Activated T-cell treated with anti-CD3 and anti-CD28 coated beads, Interleukin-2, amount 50 U/mL, for 24 hours (primary cell): ENCODE data around the gene HTR6.
"Not testable (repeated sequence)": the region's sequence is repeated elsewhere in the genome, so short reads cannot be mapped to it uniquely, and the experiment has no call there.

ENCODE experiments used
- DNase-seq: peaks from one replicate; pipeline ENCODE4 v3.0.0-alpha.2; 2020
- H3K27ac Mint-ChIP-seq: 2 replicates; pipeline ENCODE4 v1.8.0; 2020; ENCODE audit warnings: mild to moderate bottlenecking, mixed read lengths
- H3K27me3 Mint-ChIP-seq: 2 replicates; pipeline ENCODE4 v1.8.0; 2020; ENCODE audit warnings: mixed read lengths
- H3K36me3 Mint-ChIP-seq: 2 replicates; pipeline ENCODE4 v1.8.0; 2020; ENCODE audit warnings: low read depth, mixed read lengths
- H3K4me1 Mint-ChIP-seq: 2 replicates; pipeline ENCODE4 v1.8.0; 2020; ENCODE audit warnings: low read depth, mixed read lengths
- H3K4me3 Mint-ChIP-seq: 2 replicates; pipeline ENCODE4 v1.8.0; 2020; ENCODE audit warnings: mild to moderate bottlenecking, moderate library complexity, mixed read lengths
- H3K9me3 Mint-ChIP-seq: 2 replicates; pipeline ENCODE4 v1.8.0; 2020; ENCODE audit warnings: mixed read lengths

HTR6 gene

GRCh38 chr1:19630720-19631395 is 33.8 kb upstream of the HTR6 start:
- Mint-ChIP-seq H3K36me3 (peaks cover 39% of the 10 kb centered on the region), H3K9me3 (no peaks in the 10 kb centered on the region), H3K27me3 (no peaks in the 10 kb centered on the region), H3K4me1 (no peaks in the 10 kb centered on the region), H3K27ac (no peak overlapping the region), H3K4me3 (no peak overlapping the region)
- DNase-seq = no peak

- H3K27ac Mint-ChIP-seq = no peak overlapping the region
- no peaks in the 10 kb centered on the region for H3K4me1 Mint-ChIP-seq
- peaks cover 26% of the 10 kb centered on the region for H3K36me3 Mint-ChIP-seq
Observed at GRCh38 chr1:19632211-19632610, 32.5 kb upstream of the HTR6 start.

GRCh38 chr1:19633106-19633505 is 31.6 kb upstream of the HTR6 start:
- H3K9me3 Mint-ChIP-seq = no peaks in the 10 kb centered on the region
- no peak overlapping the region for H3K4me3 Mint-ChIP-seq
- no peak overlapping the region for H3K27ac Mint-ChIP-seq
- H3K27me3 Mint-ChIP-seq = no peaks in the 10 kb centered on the region
- DNase-seq = no peak
- H3K4me1 Mint-ChIP-seq = no peaks in the 10 kb centered on the region
- H3K36me3 Mint-ChIP-seq = peaks cover 17% of the 10 kb centered on the region

More at GRCh38 chr1:19632211-19632610, 32.5 kb upstream of the HTR6 start:
- Mint-ChIP-seq H3K27me3 (no peaks in the 10 kb centered on the region), H3K9me3 (no peaks in the 10 kb centered on the region), H3K4me3 (no peak overlapping the region)
- no peak for DNase-seq

GRCh38 chr1:19635064-19635463 is 29.6 kb upstream of the HTR6 start:
- H3K27me3 Mint-ChIP-seq, H3K9me3 Mint-ChIP-seq, H3K4me1 Mint-ChIP-seq, H3K36me3 Mint-ChIP-seq, DNase-seq, H3K4me3 Mint-ChIP-seq, H3K27ac Mint-ChIP-seq: not testable (repeated sequence)

- Mint-ChIP-seq H3K27ac (no peak overlapping the region), H3K4me3 (no peak overlapping the region), H3K9me3 (no peaks in the 10 kb centered on the region), H3K36me3 (no peaks in the 10 kb centered on the region), H3K4me1 (no peaks in the 10 kb centered on the region), H3K27me3 (no peaks in the 10 kb centered on the region)
- DNase-seq = no peak
Observed at GRCh38 chr1:19635646-19636045, 29.0 kb upstream of the HTR6 start.

- Mint-ChIP-seq H3K27me3 (peaks cover 3% of the 10 kb centered on the region), H3K27ac (no peak overlapping the region), H3K4me1 (no peaks in the 10 kb centered on the region), H3K9me3 (no peaks in the 10 kb centered on the region), H3K36me3 (no peaks in the 10 kb centered on the region), H3K4me3 (no peak overlapping the region)
- no peak for DNase-seq
Observed at GRCh38 chr1:19636065-19636464, 28.6 kb upstream of the HTR6 start.

- H3K4me3 Mint-ChIP-seq, DNase-seq, H3K27me3 Mint-ChIP-seq, H3K27ac Mint-ChIP-seq, H3K36me3 Mint-ChIP-seq, H3K4me1 Mint-ChIP-seq, H3K9me3 Mint-ChIP-seq: not testable (repeated sequence)
Observed at GRCh38 chr1:19636749-19637148, 27.9 kb upstream of the HTR6 start.

- Mint-ChIP-seq H3K9me3 (no peaks in the 10 kb centered on the region), H3K27me3 (peaks cover 14% of the 10 kb centered on the region), H3K36me3 (no peaks in the 10 kb centered on the region), H3K4me1 (no peaks in the 10 kb centered on the region), H3K27ac (no peak overlapping the region), H3K4me3 (no peak overlapping the region)
- no peak for DNase-seq
Observed at GRCh38 chr1:19637606-19638005, 27.1 kb upstream of the HTR6 start.

- H3K4me1 Mint-ChIP-seq, H3K4me3 Mint-ChIP-seq, H3K9me3 Mint-ChIP-seq, DNase-seq, H3K36me3 Mint-ChIP-seq, H3K27ac Mint-ChIP-seq: not testable (repeated sequence)
- peaks cover 25% of the 10 kb centered on the region for H3K27me3 Mint-ChIP-seq
Observed at GRCh38 chr1:19639228-19639627, 25.4 kb upstream of the HTR6 start.

GRCh38 chr1:19639999-19640362 is 24.7 kb upstream of the HTR6 start:
- H3K27ac Mint-ChIP-seq = no peak overlapping the region
- peaks cover 11% of the 10 kb centered on the region for H3K4me1 Mint-ChIP-seq
- peaks cover 3% of the 10 kb centered on the region for H3K36me3 Mint-ChIP-seq
- no peak overlapping the region for H3K4me3 Mint-ChIP-seq
- peaks cover 28% of the 10 kb centered on the region for H3K27me3 Mint-ChIP-seq
- no peak for DNase-seq
- no peaks in the 10 kb centered on the region for H3K9me3 Mint-ChIP-seq

GRCh38 chr1:19640363-19641316 is 24.0 kb upstream of the HTR6 start:
- Mint-ChIP-seq H3K36me3 (peaks cover 3% of the 10 kb centered on the region), H3K4me1 (peaks cover 14% of the 10 kb centered on the region), H3K27me3 (peaks cover 29% of the 10 kb centered on the region), H3K9me3 (no peaks in the 10 kb centered on the region), H3K4me3 (no peak overlapping the region), H3K27ac (no peak overlapping the region)
- no peak for DNase-seq

- Mint-ChIP-seq H3K27me3 (peaks cover 34% of the 10 kb centered on the region), H3K4me1 (peaks cover 33% of the 10 kb centered on the region), H3K27ac (peak overlapping the region; percentile 72), H3K9me3 (no peaks in the 10 kb centered on the region), H3K36me3 (peaks cover 3% of the 10 kb centered on the region), H3K4me3 (peak overlapping the region; percentile 79)
- no peak for DNase-seq
Observed at GRCh38 chr1:19643121-19643520, 21.6 kb upstream of the HTR6 start.

- Mint-ChIP-seq H3K9me3 (no peaks in the 10 kb centered on the region), H3K27me3 (peaks cover 34% of the 10 kb centered on the region), H3K27ac (peak within 1 kb of the TSS; percentile 90), H3K4me1 (peaks cover 33% of the 10 kb centered on the region), H3K36me3 (peaks cover 3% of the 10 kb centered on the region), H3K4me3 (peak within 1 kb of the TSS; percentile 87)
- peak; percentile 81 for DNase-seq
Observed at GRCh38 chr1:19643602-19644394, 20.9 kb upstream of the HTR6 start, which contains the start of gene NBL1. Gene NBL1 (plus strand): TSS chr1:19644311. CDS start chr1:19655031, 10,720 bp downstream.

GRCh38 chr1:19644395-19644680 is 20.3 kb upstream of the HTR6 start:
- Mint-ChIP-seq H3K4me3 (no peak overlapping the region), H3K9me3 (no peaks in the 10 kb centered on the region), H3K27me3 (peaks cover 34% of the 10 kb centered on the region), H3K4me1 (peaks cover 33% of the 10 kb centered on the region), H3K36me3 (peaks cover 3% of the 10 kb centered on the region), H3K27ac (no peak overlapping the region)
- DNase-seq = no peak
